Activated gamma-delta T cell (primary cell): ENCODE results near the gene NKX6-2.
"Not testable (repeated sequence)": the region's sequence is repeated elsewhere in the genome, so short reads cannot be mapped to it uniquely, and the experiment has no call there.

ENCODE experiments used
- DNase-seq: peaks from one replicate; lab custom pipeline; 2025; lab: John Stamatoyannopoulos, UW

The NKX6-2 gene

GRCh38 chr10:132780356-132780755 lies 5.6 kb downstream of the NKX6-2 start:
- DNase-seq, result no peak

GRCh38 chr10:132779549-132780294 lies 6.2 kb downstream of the NKX6-2 start:
- DNase-seq, result no peak

GRCh38 chr10:132777441-132777840 lies 8.5 kb downstream of the NKX6-2 start:
- DNase-seq, result no peak

- DNase-seq, result no peak
These were observed 9.1 kb downstream of the NKX6-2 start for GRCh38 chr10:132776821-132777220.

GRCh38 chr10:132776186-132776585 lies 9.8 kb downstream of the NKX6-2 start:
- no peak for DNase-seq

- DNase-seq, result no peak
These were observed 10.8 kb downstream of the NKX6-2 start for GRCh38 chr10:132774902-132775863.

- no peak for DNase-seq
These were observed 11.6 kb downstream of the NKX6-2 start for GRCh38 chr10:132774181-132774901.

GRCh38 chr10:132772816-132773215 lies 13.1 kb downstream of the NKX6-2 start:
- not testable (repeated sequence) for DNase-seq

- DNase-seq, result no peak
These were observed 15.6 kb downstream of the NKX6-2 start for GRCh38 chr10:132770061-132771021.

- DNase-seq, result no peak
These were observed 17.4 kb downstream of the NKX6-2 start for GRCh38 chr10:132768346-132769248.

- no peak for DNase-seq
These were observed 19.7 kb downstream of the NKX6-2 start for GRCh38 chr10:132766291-132766690.

GRCh38 chr10:132765435-132765834 lies 20.5 kb downstream of the NKX6-2 start:
- DNase-seq, result no peak

GRCh38 chr10:132764108-132764507 lies 21.8 kb downstream of the NKX6-2 start:
- no peak for DNase-seq

GRCh38 chr10:132763545-132763944 lies 22.4 kb downstream of the NKX6-2 start:
- DNase-seq, result no peak

GRCh38 chr10:132762267-132762666 lies 23.7 kb downstream of the NKX6-2 start:
- no peak for DNase-seq

- no peak for DNase-seq
These were observed 24.4 kb downstream of the NKX6-2 start for GRCh38 chr10:132761395-132762060.

GRCh38 chr10:132758865-132759264 lies 27.1 kb downstream of the NKX6-2 start:
- DNase-seq, result no peak

- no peak for DNase-seq
These were observed 28.8 kb downstream of the NKX6-2 start for GRCh38 chr10:132757171-132757570.

GRCh38 chr10:132756591-132756990 lies 29.4 kb downstream of the NKX6-2 start:
- DNase-seq, result no peak
